Measurements from ENCODE around the gene NEK10.

- no peak for TF ChIP-seq CTCF (IDR thresholded peaks at IDR 0.05)
- no peak for TF ChIP-seq POLR2A (IDR thresholded peaks at IDR 0.05)
Observed at GRCh38 chr3:27239951-27240350, 129.2 kb downstream of the NEK10 start.
